Suppressor macrophage (primary cell): ENCODE measurements around the gene SLC4A2.

Experiments used
- DNase-seq, 4 experiments: peaks; one replicate each; pipeline ENCODE4 v3.0.0-alpha.2; 2020 to 2022

SLC4A2 gene

GRCh38 chr7:151093748-151094147, 34.4 kb downstream of the SLC4A2 start:
- no peak for DNase-seq

GRCh38 chr7:151094675-151095074, 35.3 kb downstream of the SLC4A2 start:
- no peak for DNase-seq

GRCh38 chr7:151095123-151095797, 35.9 kb downstream of the SLC4A2 start:
- no peak for DNase-seq

- DNase-seq, result no peak
Measured at GRCh38 chr7:151095828-151096475, 36.6 kb downstream of the SLC4A2 start.

GRCh38 chr7:151099486-151100211, 40.3 kb downstream of the SLC4A2 start:
- no peak for DNase-seq

- no peak for DNase-seq
Measured at GRCh38 chr7:151100921-151101320, 41.5 kb downstream of the SLC4A2 start.

DNA sequence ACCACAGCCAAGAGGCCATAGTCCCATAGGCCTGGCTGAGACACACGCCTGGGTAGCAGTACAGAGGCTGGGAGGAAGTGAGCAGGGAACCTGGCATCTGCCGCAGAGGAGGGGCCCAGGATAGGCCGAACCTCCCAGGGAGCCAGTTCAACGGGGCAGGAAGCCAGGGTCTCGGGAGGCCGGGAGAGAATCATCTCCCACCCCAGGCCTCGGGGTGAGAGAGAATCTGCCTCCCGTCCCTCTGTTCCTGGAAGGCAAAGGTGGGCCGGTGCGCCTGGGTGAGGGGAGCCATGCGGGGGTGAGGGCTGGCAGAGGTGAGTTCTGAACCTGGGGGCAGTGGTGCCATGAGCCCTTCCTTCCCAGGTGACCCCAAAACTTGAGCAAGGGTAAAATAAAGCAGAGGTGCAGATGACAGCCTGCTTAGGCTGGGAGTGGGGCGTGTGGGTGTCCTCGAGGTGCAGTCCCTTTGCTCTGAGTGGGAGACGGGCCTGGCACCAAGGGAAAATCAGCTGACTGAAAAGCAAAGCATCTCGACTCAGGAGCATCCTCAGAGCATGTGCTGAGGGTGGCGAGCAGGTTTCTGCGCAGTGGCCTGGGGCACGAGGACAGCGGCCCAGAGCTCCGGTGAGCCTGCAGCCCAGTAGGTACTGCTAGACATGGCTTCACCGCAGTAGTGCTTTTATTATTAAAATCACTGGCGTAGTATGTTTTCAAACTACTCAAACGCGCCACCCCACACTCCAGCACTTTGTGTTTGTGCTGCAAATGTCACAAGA, 42.4 kb downstream of the SLC4A2 start:
- peak in 1 of 4 experiments; percentile 28 for DNase-seq

DNA sequence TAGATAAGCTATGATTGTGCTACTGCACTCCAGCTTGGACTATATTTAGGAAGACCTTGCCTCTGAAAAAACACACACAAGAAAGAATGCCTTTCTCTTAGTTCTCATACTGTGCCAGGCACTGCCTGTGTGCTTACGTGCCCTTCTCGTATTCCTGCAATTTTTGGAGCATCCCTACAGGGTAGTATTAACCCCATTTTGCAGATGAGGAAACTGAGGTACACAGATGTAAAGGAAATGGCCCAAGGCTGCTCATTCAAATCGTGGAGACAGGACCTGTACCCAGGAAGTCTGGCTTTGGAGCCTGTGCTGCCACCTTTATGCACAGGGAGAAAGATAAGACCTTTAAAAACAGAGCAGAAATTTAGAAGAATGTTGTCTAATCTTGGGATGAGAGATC, 43.6 kb downstream of the SLC4A2 start:
- no peak for DNase-seq

GRCh38 chr7:151103973-151104372, 44.6 kb downstream of the SLC4A2 start:
- no peak for DNase-seq

- DNase-seq, result no peak
Measured at GRCh38 chr7:151104411-151105235, 45.2 kb downstream of the SLC4A2 start.

- no peak for DNase-seq
Measured at GRCh38 chr7:151107882-151108281, 48.5 kb downstream of the SLC4A2 start.

- DNase-seq, result peak in 3 of 4 experiments; percentile 21 to 49 (median 24)
Measured at GRCh38 chr7:151109094-151110048, 50.0 kb downstream of the SLC4A2 start.

DNA sequence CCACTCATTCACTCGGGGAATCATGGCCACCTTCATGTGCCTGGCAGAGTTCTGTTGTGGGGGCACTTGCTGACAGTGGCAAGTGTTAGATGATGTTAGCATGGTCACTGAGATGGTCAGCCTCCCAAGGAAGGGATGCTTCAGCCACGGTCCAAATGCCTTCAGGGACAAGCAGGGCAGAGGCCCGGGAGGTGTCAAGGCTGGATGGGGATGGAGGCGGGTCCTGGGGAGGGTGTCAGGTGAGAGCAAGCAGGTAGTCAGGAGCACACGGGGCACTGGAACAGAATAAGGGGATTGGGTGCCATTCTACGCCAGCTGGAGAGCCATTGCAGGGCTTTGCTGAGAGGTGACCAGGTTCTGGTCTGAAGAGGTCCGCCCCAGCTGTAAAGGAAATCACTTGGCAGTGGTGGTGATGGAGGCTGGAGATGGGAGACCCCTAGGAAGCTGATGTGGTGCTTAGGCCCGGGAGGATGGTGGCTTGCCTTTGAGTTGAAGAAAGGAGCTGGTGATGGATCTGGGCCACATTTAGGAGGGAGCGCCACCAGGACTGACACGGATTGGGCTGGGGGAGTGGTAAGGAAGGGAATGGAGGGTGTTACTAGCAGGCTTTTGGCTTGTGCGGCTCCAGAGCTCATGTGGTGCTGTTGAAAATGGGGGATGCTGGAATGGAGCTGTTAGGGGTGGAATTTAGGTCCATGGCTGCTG, 51.0 kb downstream of the SLC4A2 start:
- DNase-seq, result no peak

GRCh38 chr7:151110941-151111645, 51.7 kb downstream of the SLC4A2 start:
- peak; percentile 78 to 86 (median 82) for DNase-seq

DNA sequence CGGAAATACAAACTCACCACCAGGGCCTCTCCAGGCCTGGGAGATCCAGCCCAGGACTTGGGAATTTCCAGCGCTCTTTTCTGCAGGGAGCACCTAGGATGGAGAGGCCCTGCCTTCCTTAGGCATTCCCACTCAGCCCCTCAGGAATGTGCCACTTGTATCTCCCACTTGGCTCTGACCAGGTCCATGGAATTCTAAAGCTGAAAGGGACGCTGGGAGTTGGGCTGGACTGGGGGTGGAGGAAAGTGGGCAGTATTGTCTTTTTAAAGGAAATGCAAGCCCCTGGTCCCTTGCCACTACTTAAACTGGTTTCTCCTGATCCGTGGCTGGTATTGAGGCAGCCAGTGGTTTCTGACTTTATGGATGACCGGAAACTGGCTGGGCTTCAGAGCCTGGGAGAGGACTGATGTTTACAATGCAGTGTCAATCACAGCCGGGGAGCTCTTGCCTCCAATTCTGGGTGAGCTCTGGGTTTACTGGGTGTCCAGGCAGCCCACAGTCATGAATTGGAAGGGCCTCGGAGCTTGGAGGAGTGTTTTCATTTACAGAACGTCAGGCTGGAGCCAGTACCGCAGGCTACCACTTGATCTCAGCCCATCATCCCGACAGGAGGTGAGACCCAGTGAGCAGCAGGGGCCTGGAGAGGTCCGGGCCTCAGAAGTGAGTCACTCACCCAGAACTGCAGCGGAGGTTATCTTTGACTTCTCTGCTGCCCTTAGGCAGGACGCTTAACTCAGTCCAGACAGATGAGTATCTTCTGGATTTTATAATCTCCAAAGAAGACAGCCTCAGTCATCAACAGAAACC, 54.2 kb downstream of the SLC4A2 start:
- no peak for DNase-seq

DNA sequence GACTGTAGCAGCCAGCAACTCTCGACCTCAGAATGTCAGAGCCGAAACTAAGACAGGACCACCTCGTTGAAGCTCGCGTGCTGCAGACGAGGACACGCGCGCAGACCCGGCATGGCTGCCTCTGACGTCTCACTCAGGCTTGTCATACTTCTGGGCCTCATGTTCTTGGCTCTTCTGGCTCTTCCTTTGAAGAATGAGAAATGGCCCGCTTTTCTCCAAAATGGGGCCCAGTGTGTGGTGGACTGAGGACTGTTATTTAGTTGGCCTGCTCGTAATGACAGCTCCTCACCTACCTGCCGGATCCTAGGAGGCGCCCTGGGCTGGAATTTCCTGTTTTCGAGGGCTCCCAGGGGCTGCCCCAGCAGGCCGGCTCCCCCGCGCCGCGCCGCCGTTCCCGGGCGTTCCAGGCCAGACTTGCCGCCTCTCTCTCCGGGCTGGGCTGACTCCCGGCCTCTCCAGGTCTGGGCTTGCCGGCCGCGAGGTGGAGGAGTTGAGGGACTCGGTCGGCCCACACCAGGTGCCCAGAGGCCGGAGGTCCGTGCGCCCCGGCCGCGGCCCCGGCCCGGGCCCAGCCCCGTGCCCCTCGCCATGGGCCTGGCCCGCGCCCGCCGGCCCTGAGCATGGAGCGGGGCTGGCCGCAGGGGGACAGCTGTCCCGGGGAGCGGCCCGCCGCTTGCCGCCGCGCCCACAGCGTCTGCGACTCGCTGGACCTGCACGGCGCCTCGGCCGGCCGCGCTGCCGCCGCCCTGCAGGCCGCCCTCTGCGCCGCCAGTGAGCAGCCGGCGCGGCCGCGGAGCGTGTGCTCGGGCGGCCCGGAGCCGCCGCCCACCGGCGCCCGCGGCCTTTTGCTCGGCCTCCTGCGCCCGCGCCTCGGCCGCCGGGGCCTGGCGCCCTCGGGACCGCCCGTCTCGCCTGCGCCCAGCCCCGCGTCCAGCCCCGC, 55.0 kb downstream of the SLC4A2 start:
- peak in 3 of 4 experiments; percentile 16 to 52 (median 40) for DNase-seq

GRCh38 chr7:151115121-151115835, 55.9 kb downstream of the SLC4A2 start:
- peak; percentile 29 to 75 (median 50) for DNase-seq
